A673 (cell line): ENCODE data around the gene ATP2B1.

Experiments
- EZH2 ChIP-seq: fragments of 200-600 bp; sonication (generic); IDR thresholded peaks from 2 replicates; pipeline ENCODE4 v1.6.1; 2017; ENCODE audit warnings: borderline replicate concordance, low read depth, mild to moderate bottlenecking, mixed read lengths, antibody characterized with exemption, low read length; ENCODE audit not compliant: poor library complexity, severe bottlenecking
- TF ChIP-seq, protein P1 (sequence below): fragments of 300-800, 200-600 bp; sonication (generic); conservative IDR thresholded peaks from 2 replicates; pipeline ENCODE4 v1.5.1; 2017; ENCODE audit warnings: low read depth, mild to moderate bottlenecking, antibody characterized with exemption, low read length, moderate library complexity, mixed read lengths

DNA sequence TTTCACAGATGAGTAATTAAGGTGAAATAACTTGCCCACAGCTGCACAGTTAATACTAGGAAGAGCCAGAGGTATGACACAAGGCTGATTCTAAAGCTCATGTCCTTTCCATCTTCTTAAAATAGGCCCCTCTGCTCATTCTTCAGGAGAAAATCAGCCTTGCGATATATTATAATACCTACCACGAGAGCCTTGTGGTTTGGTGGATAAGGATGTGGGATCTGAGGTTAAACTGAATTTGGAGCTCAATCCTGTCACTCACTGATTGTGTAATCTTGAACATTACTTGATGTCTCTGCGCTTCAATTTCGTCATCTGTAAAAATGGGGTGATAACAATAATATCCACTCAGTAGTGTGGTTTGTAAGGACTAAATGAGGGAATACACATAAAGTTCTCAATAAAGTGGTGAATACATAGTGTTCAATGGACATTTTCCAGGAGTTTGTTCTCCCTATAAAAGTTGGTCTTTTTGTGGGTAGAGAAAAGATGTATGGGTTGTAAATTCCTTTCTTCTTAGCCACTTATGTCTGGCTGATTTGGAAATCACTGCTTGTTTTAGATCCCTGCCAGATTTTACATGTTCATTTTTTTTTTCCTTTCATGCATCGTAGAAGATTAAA, 25.1 kb upstream of the ATP2B1 start:
- TF ChIP-seq, protein P1, sequence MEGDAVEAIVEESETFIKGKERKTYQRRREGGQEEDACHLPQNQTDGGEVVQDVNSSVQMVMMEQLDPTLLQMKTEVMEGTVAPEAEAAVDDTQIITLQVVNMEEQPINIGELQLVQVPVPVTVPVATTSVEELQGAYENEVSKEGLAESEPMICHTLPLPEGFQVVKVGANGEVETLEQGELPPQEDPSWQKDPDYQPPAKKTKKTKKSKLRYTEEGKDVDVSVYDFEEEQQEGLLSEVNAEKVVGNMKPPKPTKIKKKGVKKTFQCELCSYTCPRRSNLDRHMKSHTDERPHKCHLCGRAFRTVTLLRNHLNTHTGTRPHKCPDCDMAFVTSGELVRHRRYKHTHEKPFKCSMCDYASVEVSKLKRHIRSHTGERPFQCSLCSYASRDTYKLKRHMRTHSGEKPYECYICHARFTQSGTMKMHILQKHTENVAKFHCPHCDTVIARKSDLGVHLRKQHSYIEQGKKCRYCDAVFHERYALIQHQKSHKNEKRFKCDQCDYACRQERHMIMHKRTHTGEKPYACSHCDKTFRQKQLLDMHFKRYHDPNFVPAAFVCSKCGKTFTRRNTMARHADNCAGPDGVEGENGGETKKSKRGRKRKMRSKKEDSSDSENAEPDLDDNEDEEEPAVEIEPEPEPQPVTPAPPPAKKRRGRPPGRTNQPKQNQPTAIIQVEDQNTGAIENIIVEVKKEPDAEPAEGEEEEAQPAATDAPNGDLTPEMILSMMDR, result no peak
- TF ChIP-seq EZH2, result no peak
